Neuron (in vitro differentiated cells): Measurements from ENCODE around the gene TMEM178A.
"Not testable (repeated sequence)": the region's sequence is repeated elsewhere in the genome, so short reads cannot be mapped to it uniquely, and the experiment has no call there.

Experiments used
- H2AFZ ChIP-seq: one replicate; pipeline ENCODE4 v1.6.1; 2013; ENCODE audit warnings: low read depth, mild to moderate bottlenecking, inconsistent platforms, low read length, moderate library complexity
- H3K27me3 ChIP-seq: one replicate; pipeline ENCODE4 v1.6.1; 2013; ENCODE audit warnings: low read length; ENCODE audit not compliant: insufficient read depth
- H3K36me3 ChIP-seq: one replicate; pipeline ENCODE4 v1.6.1; 2013; ENCODE audit warnings: low read length; ENCODE audit not compliant: insufficient read depth
- H3K4me1 ChIP-seq: one replicate; pipeline ENCODE4 v1.6.1; 2013; ENCODE audit warnings: low read length; ENCODE audit not compliant: insufficient read depth
- H3K4me3 ChIP-seq: 2 replicates; pipeline ENCODE4 v1.5.1; 2013; ENCODE audit warnings: mild to moderate bottlenecking, low read length, moderate library complexity
- H3K9me3 ChIP-seq: one replicate; pipeline ENCODE4 v1.6.1; 2013; ENCODE audit warnings: low read length

TMEM178A gene

DNA sequence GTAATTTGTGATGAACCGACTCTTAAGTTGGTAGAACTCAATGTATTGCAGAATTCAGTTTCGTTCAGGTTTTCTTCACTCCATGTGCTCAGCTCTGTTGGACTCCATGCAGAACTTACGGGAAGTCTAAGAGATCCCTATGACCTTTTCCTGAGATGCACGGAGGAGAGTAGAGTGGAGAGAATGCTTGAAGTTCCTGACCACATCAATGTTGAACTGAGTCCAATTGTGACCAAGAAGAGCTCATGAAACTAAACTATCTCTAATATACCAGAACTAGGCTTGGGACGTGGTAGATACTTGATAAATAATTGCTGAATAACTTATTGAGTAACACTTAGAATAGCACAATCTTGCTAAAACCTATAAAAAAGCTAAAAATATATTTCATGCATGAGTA lies 47.2 kb downstream of the TMEM178A start:
- H2AFZ ChIP-seq, result no peak overlapping the region
- H3K36me3 ChIP-seq, result peaks cover 12% of the 10 kb centered on the region

DNA sequence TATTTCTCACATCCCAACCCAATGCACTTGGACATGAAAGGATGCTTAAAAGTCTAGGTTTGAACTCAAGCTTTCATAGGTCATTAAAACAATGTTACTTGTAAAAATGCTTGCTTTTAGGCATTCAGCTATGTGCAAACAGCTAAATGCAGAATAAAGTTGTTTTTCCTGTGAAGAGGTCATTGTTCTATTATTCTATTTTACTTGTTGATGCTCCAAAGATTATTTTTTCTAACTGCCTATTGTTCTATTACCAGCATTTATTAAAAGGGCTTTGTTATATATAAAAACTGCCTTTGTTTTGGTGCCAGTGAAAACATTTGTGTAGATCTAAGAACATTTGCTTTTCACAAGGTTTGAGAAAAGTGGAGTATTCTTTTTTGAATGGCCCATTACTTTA lies 49.4 kb downstream of the TMEM178A start:
- no peak overlapping the region for H2AFZ ChIP-seq
- no peaks in the 10 kb centered on the region for H3K9me3 ChIP-seq
- no peaks in the 10 kb centered on the region for H3K27me3 ChIP-seq
- peaks cover 7% of the 10 kb centered on the region for H3K36me3 ChIP-seq
- no peaks in the 10 kb centered on the region for H3K4me1 ChIP-seq
- no peak overlapping the region for H3K4me3 ChIP-seq

More for the DNA sequence above, 47.2 kb downstream of the TMEM178A start:
- Histone ChIP-seq H3K27me3 (no peaks in the 10 kb centered on the region), H3K9me3 (peaks cover 7% of the 10 kb centered on the region), H3K4me1 (no peaks in the 10 kb centered on the region), H3K4me3 (no peak overlapping the region)

DNA sequence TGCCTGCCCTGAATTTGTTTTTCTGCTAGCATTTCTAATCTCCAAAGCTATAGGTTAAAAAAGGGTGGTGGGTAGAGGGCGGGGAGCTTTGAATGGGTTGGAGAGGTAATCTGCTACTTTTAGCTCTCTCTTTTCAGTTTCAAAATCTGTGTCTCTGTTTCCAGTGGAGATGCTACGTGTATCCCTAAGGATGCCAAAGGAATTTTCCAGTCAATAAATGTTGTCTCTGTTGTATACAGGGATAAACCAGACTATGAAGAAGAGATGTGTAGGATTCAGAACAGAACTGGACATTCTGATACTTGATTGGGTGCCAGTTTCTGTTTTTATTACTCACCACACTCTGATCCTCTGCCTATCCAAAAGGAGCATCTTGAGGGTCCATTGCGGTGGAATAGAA lies 50.1 kb downstream of the TMEM178A start:
- no peaks in the 10 kb centered on the region for H3K27me3 ChIP-seq
- no peaks in the 10 kb centered on the region for H3K9me3 ChIP-seq
- no peak overlapping the region for H3K4me3 ChIP-seq
- peaks cover under 1% of the 10 kb centered on the region for H3K4me1 ChIP-seq
- peaks cover 7% of the 10 kb centered on the region for H3K36me3 ChIP-seq
- no peak overlapping the region for H2AFZ ChIP-seq

DNA sequence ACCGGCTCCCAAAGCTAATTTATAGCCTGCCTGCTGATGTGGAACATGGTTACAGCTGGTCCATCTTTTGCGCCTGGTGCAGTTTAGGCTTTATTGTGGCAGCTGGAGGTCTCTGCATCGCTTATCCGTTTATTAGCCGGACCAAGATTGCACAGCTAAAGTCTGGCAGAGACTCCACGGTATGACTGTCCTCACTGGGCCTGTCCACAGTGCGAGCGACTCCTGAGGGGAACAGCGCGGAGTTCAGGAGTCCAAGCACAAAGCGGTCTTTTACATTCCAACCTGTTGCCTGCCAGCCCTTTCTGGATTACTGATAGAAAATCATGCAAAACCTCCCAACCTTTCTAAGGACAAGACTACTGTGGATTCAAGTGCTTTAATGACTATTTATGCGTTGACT lies 51.4 kb downstream of the TMEM178A start:
- H3K27me3 ChIP-seq, result no peaks in the 10 kb centered on the region
- H3K36me3 ChIP-seq, result peaks cover 5% of the 10 kb centered on the region
- H3K9me3 ChIP-seq, result no peaks in the 10 kb centered on the region
- H2AFZ ChIP-seq, result no peak overlapping the region
- H3K4me3 ChIP-seq, result no peak overlapping the region
- peaks cover 4% of the 10 kb centered on the region for H3K4me1 ChIP-seq

DNA sequence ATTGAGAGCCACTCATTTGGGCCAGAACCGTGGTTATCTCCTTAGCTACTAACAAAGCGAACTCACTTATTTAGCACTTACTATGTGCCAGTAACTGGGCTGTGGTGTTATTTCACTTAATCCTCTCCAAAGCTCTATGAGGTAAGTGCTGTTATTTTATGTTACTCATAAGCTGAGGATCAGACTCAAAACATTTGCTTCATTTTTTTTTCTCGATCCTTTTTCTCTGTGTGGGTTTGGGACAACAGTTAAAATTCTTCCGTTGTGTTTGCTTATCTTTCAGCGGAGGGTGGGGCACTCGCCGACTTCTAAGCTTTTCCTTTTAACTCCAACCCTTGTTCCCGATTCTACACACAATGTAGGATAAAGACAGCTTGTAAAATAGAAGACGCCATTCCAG lies 52.8 kb downstream of the TMEM178A start:
- Histone ChIP-seq H2AFZ (no peak overlapping the region), H3K9me3 (no peaks in the 10 kb centered on the region), H3K27me3 (no peaks in the 10 kb centered on the region), H3K4me3 (no peak overlapping the region), H3K4me1 (peaks cover 4% of the 10 kb centered on the region), H3K36me3 (peaks cover 5% of the 10 kb centered on the region)

DNA sequence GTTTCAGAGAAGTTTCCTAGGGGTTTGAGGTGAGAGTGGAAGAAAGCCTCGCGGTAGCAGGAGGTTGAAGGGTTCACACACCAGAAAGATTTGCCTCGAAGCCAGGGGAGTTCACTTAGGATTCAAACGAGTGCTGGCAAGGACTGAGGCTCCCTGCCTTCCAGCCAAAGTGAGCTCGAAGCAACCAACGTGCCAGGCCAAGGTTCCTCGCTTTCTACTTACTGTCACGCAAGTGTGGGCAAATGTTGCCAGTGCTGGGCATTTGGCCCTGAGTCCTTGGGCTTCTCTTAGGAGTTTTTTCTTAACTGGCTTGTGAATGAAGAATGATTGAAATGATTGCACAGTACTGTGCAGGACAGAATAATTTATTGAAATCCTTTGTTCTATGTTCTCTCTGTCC lies 53.6 kb downstream of the TMEM178A start:
- Histone ChIP-seq H2AFZ (no peak overlapping the region), H3K27me3 (no peaks in the 10 kb centered on the region), H3K36me3 (peaks cover 5% of the 10 kb centered on the region), H3K4me1 (peaks cover 4% of the 10 kb centered on the region), H3K4me3 (no peak overlapping the region), H3K9me3 (no peaks in the 10 kb centered on the region)

DNA sequence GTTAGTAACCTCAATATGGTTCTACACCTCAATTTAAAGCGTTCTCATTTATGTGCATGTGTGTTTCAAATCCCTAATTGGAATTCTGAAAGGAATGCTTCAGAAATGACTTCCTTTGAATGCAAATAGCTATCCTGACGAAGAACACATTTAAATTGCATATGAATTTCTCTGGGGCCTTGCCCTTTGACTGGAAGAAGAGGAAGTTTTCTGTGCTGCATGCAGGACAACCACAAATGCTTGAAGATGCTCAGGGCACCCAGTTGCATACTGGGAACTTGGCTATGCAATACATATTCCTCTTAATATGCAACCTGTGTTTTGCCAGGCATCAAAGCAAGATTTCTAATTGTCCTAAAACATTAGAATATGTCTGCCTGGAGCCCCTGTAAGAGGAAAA lies 55.3 kb downstream of the TMEM178A start:
- Histone ChIP-seq H3K4me1 (peaks cover 4% of the 10 kb centered on the region), H2AFZ (no peak overlapping the region), H3K36me3 (peaks cover 2% of the 10 kb centered on the region), H3K4me3 (no peak overlapping the region), H3K27me3 (no peaks in the 10 kb centered on the region), H3K9me3 (no peaks in the 10 kb centered on the region)

DNA sequence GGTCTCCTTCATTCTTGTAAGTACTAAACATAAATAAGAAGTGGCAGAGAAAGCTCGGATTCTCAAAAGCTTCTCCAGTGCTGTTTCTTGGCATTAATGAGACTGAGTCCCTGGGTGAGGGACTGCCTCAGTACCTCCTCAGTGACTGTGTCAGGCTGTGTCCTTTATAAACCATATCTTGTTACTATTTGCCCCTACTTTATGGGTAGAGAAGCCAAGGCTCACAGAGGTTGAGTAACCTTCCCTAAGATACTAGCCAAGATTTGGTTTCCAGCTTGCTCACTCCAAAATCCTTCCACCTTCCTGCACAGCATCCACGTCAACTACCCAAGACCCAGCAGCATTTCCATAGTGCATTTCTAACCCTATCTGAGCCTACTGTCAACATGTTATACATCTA lies 57.8 kb downstream of the TMEM178A start:
- Histone ChIP-seq H2AFZ (no peak overlapping the region), H3K36me3 (no peaks in the 10 kb centered on the region), H3K4me1 (peaks cover 4% of the 10 kb centered on the region), H3K9me3 (no peaks in the 10 kb centered on the region), H3K27me3 (no peaks in the 10 kb centered on the region), H3K4me3 (no peak overlapping the region)

DNA sequence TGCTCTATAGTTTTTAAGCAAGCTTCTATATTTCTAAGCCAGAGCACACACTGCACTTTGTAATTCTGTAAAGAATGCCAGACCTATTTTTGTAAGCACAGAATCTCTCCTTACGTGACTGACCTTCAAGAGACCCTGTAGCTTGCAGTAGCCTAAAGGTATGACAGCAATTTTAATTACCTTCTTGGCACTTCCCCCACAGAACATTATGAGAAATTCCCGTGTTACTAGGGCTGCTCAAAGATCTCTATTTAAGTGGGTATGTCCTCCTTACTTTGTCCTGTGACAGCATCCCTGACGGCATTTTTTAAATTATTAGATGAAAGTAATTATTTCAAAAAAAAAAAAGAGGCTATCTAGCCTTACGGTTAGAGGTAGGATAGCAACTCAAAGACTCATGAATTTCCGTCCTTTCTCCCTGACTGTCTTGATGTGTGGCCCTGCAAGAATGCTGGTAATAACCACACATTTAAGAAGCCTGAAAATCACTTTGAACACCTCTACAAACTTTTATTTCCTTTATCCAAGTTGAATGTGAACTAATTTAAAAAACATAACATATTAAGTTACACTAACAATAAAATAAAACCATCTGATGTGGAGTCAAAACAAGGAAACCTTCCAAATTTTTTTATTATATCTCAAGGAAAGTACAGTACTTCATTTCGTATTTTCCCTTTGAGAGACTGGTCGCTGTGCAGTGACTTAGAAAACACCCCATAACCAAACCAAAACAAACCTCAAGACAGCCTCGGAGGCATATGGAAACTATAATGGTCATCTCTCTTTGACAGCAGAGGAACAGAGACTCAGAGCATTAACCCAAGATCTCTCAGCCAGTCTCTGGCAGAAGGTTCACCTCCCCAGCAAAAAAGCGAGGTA lies 58.5 kb downstream of the TMEM178A start:
- no peak overlapping the region for H2AFZ ChIP-seq
- no peaks in the 10 kb centered on the region for H3K36me3 ChIP-seq
- H3K27me3 ChIP-seq, result no peaks in the 10 kb centered on the region
- peaks cover 4% of the 10 kb centered on the region for H3K4me1 ChIP-seq
- no peak overlapping the region for H3K4me3 ChIP-seq
- H3K9me3 ChIP-seq, result no peaks in the 10 kb centered on the region

DNA sequence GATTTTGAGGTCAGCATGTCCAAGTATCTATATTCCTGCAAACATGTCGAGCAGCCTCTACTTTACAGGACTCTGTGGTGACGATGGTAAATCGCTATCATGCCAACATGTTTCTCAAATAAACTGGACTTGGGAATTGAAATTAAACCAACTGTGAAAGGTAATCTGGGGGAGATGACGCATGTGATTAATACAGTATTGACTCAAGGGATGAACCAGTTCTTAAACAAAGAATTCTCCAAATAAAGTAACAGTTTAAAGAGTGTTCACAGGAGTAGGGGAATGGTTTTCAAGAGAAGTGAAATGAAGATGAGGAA lies 59.1 kb downstream of the TMEM178A start:
- no peak overlapping the region for H3K4me3 ChIP-seq
- H3K27me3 ChIP-seq, result no peaks in the 10 kb centered on the region
- no peaks in the 10 kb centered on the region for H3K36me3 ChIP-seq

DNA sequence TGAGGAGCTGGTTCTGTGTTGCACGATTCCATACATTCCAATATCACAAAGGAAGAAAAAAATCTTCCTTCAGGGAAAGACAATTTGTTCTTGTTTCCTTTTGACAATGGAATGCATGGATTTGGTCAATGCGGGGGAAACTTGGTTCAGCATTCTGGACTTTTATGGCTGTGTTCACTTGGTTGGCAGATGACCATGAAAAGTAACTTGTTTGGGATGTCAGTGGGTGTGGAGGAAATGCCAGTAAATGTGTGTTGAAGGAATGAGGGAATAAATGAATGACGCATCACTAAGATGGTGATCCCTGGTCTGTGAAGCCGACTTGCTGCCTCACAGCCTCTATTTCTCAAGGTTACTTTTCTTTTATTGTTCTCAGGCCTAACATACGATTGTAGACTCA lies 59.7 kb downstream of the TMEM178A start:
- Histone ChIP-seq H3K36me3 (no peaks in the 10 kb centered on the region), H3K4me1 (peaks cover 4% of the 10 kb centered on the region), H3K27me3 (no peaks in the 10 kb centered on the region), H3K4me3 (no peak overlapping the region), H2AFZ (no peak overlapping the region), H3K9me3 (no peaks in the 10 kb centered on the region)

More for the DNA sequence above, 59.1 kb downstream of the TMEM178A start:
- H2AFZ ChIP-seq, result no peak overlapping the region
- H3K4me1 ChIP-seq, result peaks cover 4% of the 10 kb centered on the region
- no peaks in the 10 kb centered on the region for H3K9me3 ChIP-seq

DNA sequence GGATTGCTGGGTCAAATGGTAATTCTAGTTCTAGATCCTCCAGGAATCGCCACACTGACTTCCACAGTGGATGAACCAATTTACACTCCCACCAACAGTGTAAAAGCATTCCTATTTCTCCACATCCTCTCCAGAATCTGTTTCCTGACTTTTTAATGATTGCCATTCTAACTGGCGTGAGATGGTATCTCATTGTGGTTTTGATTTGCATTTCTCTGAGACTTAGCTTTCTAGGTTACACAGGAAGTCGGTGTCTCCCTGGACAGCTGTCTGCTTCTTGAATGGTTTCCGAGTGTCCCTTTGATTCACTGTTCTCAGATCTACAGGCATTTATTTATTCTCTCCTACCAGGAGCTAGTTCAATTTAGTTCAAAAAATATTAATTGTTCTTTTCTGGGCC lies 62.4 kb downstream of the TMEM178A start:
- not testable (repeated sequence) for H3K9me3 ChIP-seq, H3K4me1 ChIP-seq, H3K36me3 ChIP-seq, H3K27me3 ChIP-seq, H2AFZ ChIP-seq, H3K4me3 ChIP-seq

DNA sequence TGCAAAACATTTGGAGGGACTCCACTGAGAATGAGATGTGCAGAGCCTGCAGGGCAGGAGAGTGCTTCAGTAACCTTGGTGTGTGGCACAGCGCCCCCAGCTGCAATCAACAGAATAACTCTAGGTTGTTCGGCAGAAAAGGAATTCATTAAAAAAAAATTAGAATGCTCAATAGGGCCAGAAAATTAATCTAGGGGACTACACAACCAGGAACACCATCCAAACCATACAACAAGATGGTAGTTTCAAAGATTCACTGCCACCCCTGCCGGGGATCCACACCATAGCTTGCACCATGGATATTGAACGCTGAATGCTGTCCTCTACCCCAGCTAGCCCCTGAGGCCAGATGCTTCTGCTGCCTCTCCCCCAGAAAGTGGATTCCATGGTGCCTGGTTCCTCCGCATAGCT lies 63.2 kb downstream of the TMEM178A start:
- no peaks in the 10 kb centered on the region for H3K9me3 ChIP-seq
- no peaks in the 10 kb centered on the region for H3K27me3 ChIP-seq
- no peak overlapping the region for H3K4me3 ChIP-seq
- H2AFZ ChIP-seq, result no peak overlapping the region
- no peaks in the 10 kb centered on the region for H3K4me1 ChIP-seq
- no peaks in the 10 kb centered on the region for H3K36me3 ChIP-seq

DNA sequence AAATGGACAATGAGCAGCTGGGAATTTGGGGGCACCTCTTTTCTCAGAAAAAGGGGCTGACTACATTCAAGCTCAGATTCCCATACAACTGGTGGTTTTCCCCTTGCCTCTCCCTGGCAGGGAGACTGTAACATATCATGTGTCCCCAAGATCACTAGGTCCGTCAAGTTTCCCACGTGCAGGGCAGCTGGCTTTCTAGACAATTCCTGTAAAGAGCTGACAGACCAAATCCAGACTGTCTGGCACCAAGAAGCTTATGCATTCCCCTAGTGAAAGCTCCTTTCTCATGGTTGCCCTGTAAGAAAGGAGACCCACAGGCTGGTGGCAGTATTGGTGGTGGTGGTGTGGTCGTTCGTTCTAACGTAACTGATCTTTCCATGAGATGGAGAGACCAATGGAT lies 64.6 kb downstream of the TMEM178A start:
- Histone ChIP-seq H3K27me3 (no peaks in the 10 kb centered on the region), H2AFZ (no peak overlapping the region), H3K4me1 (peaks cover under 1% of the 10 kb centered on the region), H3K4me3 (no peak overlapping the region), H3K9me3 (no peaks in the 10 kb centered on the region), H3K36me3 (no peaks in the 10 kb centered on the region)
